ENCODE measurements around the gene ALKAL2.

- TF ChIP-seq, protein P1, sequence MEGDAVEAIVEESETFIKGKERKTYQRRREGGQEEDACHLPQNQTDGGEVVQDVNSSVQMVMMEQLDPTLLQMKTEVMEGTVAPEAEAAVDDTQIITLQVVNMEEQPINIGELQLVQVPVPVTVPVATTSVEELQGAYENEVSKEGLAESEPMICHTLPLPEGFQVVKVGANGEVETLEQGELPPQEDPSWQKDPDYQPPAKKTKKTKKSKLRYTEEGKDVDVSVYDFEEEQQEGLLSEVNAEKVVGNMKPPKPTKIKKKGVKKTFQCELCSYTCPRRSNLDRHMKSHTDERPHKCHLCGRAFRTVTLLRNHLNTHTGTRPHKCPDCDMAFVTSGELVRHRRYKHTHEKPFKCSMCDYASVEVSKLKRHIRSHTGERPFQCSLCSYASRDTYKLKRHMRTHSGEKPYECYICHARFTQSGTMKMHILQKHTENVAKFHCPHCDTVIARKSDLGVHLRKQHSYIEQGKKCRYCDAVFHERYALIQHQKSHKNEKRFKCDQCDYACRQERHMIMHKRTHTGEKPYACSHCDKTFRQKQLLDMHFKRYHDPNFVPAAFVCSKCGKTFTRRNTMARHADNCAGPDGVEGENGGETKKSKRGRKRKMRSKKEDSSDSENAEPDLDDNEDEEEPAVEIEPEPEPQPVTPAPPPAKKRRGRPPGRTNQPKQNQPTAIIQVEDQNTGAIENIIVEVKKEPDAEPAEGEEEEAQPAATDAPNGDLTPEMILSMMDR (IDR thresholded peaks at IDR 0.05; ENCODE audit: low read length): no peak
- TF ChIP-seq EZH2 (optimal IDR thresholded peaks at IDR 0.05; ENCODE audit: low read depth, low read length) (no peak), EZH2phosphoT487 (IDR thresholded peaks at IDR 0.05; ENCODE audit: low read length) (no peak)
Measured at GRCh38 chr2:238431-238830, 49.5 kb downstream of the ALKAL2 start.
